ENCODE results near the gene DNALI1. TPM values are rescaled to one million over a fixed set of nuclear protein-coding genes. Genes with fewer than 3 reads are reported as not detected.

DNALI1 gene
- total and polyA plus RNA-seq, 10 of the 15 experiments (the other 5 are each of a cell fraction or from before 2014, with no cell fraction given) = 0.03 to 0.13 (median 0.05) TPM; not detected in 7

DNA sequence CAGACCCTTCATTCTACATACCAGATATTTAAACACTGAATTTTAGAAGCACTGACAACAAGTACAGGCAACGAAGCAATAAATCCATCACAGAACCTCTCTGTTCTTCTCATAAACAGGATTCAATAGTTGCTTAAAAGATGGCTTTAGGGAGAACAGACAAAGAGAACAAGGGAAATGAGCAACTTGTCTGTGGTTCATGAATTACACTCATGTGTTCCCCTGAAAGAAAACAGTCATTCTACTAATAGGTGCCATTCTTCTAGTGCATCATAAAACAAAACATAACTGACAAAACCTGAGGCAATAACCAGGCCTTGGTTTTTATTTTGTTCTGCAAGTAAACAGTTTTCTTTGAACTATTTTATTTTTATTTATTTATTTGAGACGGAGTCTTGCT lies 32.2 kb downstream of the DNALI1 start:
- ATAC-seq = no peak

More for the DNA sequence above, 32.2 kb downstream of the DNALI1 start:
- TF ChIP-seq ZNF24 (IDR thresholded peaks at IDR 0.05) = no peak
- TF ChIP-seq ZSCAN29 (IDR thresholded peaks at IDR 0.05) = no peak
- TF ChIP-seq PAX5 (IDR thresholded peaks at IDR 0.05; ENCODE audit: borderline replicate concordance, low read depth, low read length) = no peak
- TF ChIP-seq CBFB (IDR thresholded peaks at IDR 0.05; ENCODE audit: low read depth) = no peak
- TF ChIP-seq POLR2AphosphoS5 (IDR thresholded peaks at IDR 0.05; ENCODE audit: low read length) = no peak
- no peak for TF ChIP-seq POLR2AphosphoS2 (IDR thresholded peaks at IDR 0.05; ENCODE audit: low read depth, low read length)
- TF ChIP-seq CTCF (IDR thresholded peaks at IDR 0.05 in 2 of 3, conservative IDR thresholded peaks at IDR 0.05 in 1 of 3; ENCODE audit: control insufficient read depth in 2 of 3, extremely low read depth in 1 of 3, insufficient read depth in 1 of 3, low read depth in 3 of 3, low read length in 3 of 3) = no peak
- TF ChIP-seq ETV6 (conservative IDR thresholded peaks at IDR 0.05 in 1 of 2, IDR thresholded peaks at IDR 0.05 in 1 of 2; ENCODE audit: borderline replicate concordance in 1 of 2, low read depth in 1 of 2) = no peak
- no peak for TF ChIP-seq WRNIP1 (IDR thresholded peaks at IDR 0.05; ENCODE audit: borderline replicate concordance, low read depth, low read length)
- no peak for TF ChIP-seq RAD51 (IDR thresholded peaks at IDR 0.05)
- no peak for TF ChIP-seq NFXL1 (IDR thresholded peaks at IDR 0.05; ENCODE audit: borderline replicate concordance)
- no peak for TF ChIP-seq FOS (IDR thresholded peaks at IDR 0.05; ENCODE audit: borderline replicate concordance, extremely low read depth, insufficient read length)
- no peak for TF ChIP-seq POLR2A (IDR thresholded peaks at IDR 0.05; ENCODE audit: low read depth, low read length)
- no peak for TF ChIP-seq YBX1 (IDR thresholded peaks at IDR 0.05)
- Histone ChIP-seq H3K4me3 (no peak overlapping the region), H3K4me2 (ENCODE audit: control insufficient read depth, insufficient read depth) (no peak overlapping the region), H3K27me3 (replicated peaks in 1 of 2; ENCODE audit: control insufficient read depth in 2 of 2, insufficient read depth in 2 of 2, low read length in 1 of 2) (no peaks in the 10 kb centered on the region), H2AFZ (ENCODE audit: control insufficient read depth, low read depth, low read length) (no peak overlapping the region), H3K9ac (ENCODE audit: control insufficient read depth, insufficient read depth, low read length) (no peak overlapping the region), H3K36me3 (ENCODE audit: control insufficient read depth in 2 of 2, insufficient read depth in 2 of 2, low read length in 1 of 2) (peaks cover 0 to 17% of the 10 kb centered on the region in 2 experiments), H3K4me1 (ENCODE audit: control insufficient read depth, insufficient read depth, low read length) (no peaks in the 10 kb centered on the region; the same call in 1 of the 2 replicates), H3K79me2 (ENCODE audit: control insufficient read depth, insufficient read depth, low read length) (peaks cover 10% of the 10 kb centered on the region), H3K27ac (ENCODE audit: control insufficient read depth, insufficient read depth) (no peak overlapping the region), H4K20me1 (ENCODE audit: control insufficient read depth, insufficient read depth) (no peaks in the 10 kb centered on the region), H3K9me3 (replicated peaks; ENCODE audit: control insufficient read depth, insufficient read depth, low read length) (no peaks in the 10 kb centered on the region)
- BruUV-seq (replicated peaks) = no TSS peak
- FAIRE-seq = no peak
- CTCF ChIA-PET = no interaction called here
- in situ Hi-C loops (cut with MboI) = loop anchor here (25.0 kb wide), 1 partner anchor 398 kb away; the partner anchor contains the start of gene SF3A3
- RAD21 ChIA-PET (ENCODE audit: unreplicated experiment) = no interaction called here
- POLR2A ChIA-PET = interaction anchor here (1.3 kb wide), 1 partner anchor 112 kb away, joined by 3 read pairs; no protein-coding TSS in a partner anchor
- SMC1A ChIA-PET (ENCODE audit: uncharacterized antibody, unreplicated experiment) = no interaction called here
- 98% methylated on average over 2 of the region's 2 CpGs for WGBS (ENCODE audit: insufficient coverage, insufficient replicate concordance, low lambda C conversion rate, missing lambda C conversion rate)
- no peak for DNase-seq (ENCODE audit: low read depth, low spot score)
- intact Hi-C loops (cut with micrococcal nuclease; ENCODE audit: unreplicated experiment) = no loop called here
